ENCODE data around the gene CAMLG. TPM values are rescaled to one million over a fixed set of nuclear protein-coding genes. Genes with fewer than 3 reads are reported as not detected.

CAMLG gene
- total RNA-seq, 1 experiment from 2014 or later, result 19.5 TPM

DNA sequence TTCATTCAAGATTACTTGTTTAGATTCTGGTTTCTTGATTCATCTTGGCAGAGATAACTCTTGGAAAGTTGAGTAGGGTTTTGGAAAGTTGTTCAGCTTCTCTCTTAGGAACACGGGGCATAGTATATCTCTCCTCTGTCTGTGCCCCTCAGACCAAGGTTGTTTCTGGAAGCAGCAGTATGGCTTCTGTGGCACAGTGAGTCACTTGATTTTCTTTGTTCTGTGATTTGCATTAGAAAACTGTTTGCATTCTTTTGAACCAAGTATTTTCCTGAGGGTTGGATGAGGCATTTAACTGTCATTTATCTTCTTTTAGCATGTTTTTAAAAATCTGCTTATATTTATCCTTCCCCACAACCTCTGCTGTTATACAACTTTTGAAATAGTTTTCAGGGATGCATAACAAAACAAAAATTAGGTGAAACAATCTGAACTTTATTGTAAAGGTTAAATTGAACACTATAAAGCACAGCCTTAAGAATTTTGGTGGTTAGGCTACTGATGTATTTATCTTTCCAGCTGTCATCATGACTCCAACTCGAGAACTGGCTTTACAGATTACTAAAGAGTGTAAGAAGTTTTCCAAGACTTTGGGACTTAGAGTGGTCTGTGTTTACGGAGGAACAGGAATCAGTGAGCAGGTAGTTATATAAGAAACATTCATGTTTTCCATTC is 46.7 kb downstream of the CAMLG start:
- no peak overlapping the region for H3K4me2 ChIP-seq (ENCODE audit: low read length)
- H2AFZ ChIP-seq (ENCODE audit: low read length), result no peak overlapping the region
- no peak overlapping the region for H3K9ac ChIP-seq (ENCODE audit: low read length)
- H3K9me3 ChIP-seq (ENCODE audit: low read length), result no peaks in the 10 kb centered on the region
- BruUV-seq (replicated peaks), result no TSS peak
- H3K27ac ChIP-seq (ENCODE audit: low read length), result no peak overlapping the region
- DNase-seq (no peak), ATAC-seq (no peak)
- ChIA-PET CTCF (no interaction called here), POLR2A (ENCODE audit: unreplicated experiment) (interaction anchor here (0.6 kb wide), 1 partner anchor 59 kb away, joined by 3 read pairs; no protein-coding TSS in a partner anchor)
- H3K4me1 ChIP-seq (ENCODE audit: insufficient read depth, low read length), result no peaks in the 10 kb centered on the region
- H3K27me3 ChIP-seq (ENCODE audit: low read length), result no peaks in the 10 kb centered on the region
- H3F3A ChIP-seq (ENCODE audit: low read length, unreplicated experiment), result no peaks in the 10 kb centered on the region
- intact Hi-C loops (cut with micrococcal nuclease), result loop anchor here (2.0 to 5.0 kb wide), 2 partner anchors 66 to 117 kb away; no protein-coding TSS in a partner anchor
- no peak overlapping the region for H3K4me3 ChIP-seq (ENCODE audit: low read length)
- peaks cover 27% of the 10 kb centered on the region for H3K36me3 ChIP-seq (ENCODE audit: low read depth, low read length)
- H3K9me2 ChIP-seq (replicated peaks; ENCODE audit: low read length), result no peaks in the 10 kb centered on the region
- no peaks in the 10 kb centered on the region for H3K79me2 ChIP-seq (ENCODE audit: low read length)
- H4K20me1 ChIP-seq (ENCODE audit: low read length), result no peaks in the 10 kb centered on the region
- no peak for TF ChIP-seq EZH2 (IDR thresholded peaks at IDR 0.05; ENCODE audit: low read length, unreplicated experiment)

DNA sequence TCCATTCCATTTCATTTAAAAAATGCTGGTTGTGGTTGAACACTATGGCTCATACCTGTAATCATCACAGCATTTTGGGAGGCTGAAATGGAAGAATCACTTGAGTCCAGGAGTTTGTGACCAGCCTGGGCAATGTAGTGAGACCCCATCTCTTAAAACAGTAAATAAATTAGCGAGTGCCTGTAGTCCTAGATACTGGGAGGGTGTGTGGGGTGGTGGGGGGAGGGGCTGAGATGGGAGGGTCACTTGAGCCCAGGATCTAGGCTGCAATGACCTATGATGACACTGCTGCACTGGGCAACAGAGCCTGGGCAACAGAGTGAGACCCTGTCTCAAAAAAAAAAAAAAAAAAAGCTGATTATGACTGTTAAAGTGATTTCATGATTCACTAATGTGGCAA is 49.3 kb downstream of the CAMLG start:
- no peaks in the 10 kb centered on the region for H3K9me3 ChIP-seq (ENCODE audit: low read length)
- no peaks in the 10 kb centered on the region for H3K4me1 ChIP-seq (ENCODE audit: insufficient read depth, low read length)
- intact Hi-C loops (cut with micrococcal nuclease), result no loop called here
- no peak overlapping the region for H2AFZ ChIP-seq (ENCODE audit: low read length)
- H3K9me2 ChIP-seq (replicated peaks; ENCODE audit: low read length), result no peaks in the 10 kb centered on the region
- peaks cover 40% of the 10 kb centered on the region for H3K36me3 ChIP-seq (ENCODE audit: low read depth, low read length)
- H3K4me2 ChIP-seq (ENCODE audit: low read length), result no peak overlapping the region
- no peaks in the 10 kb centered on the region for H3K27me3 ChIP-seq (ENCODE audit: low read length)
- no peak overlapping the region for H3K4me3 ChIP-seq (ENCODE audit: low read length)
- H3K79me2 ChIP-seq (ENCODE audit: low read length), result no peaks in the 10 kb centered on the region
- no peak for TF ChIP-seq EZH2phosphoT487 (IDR thresholded peaks at IDR 0.05; ENCODE audit: borderline replicate concordance, low read length)
- TF ChIP-seq, protein P1, sequence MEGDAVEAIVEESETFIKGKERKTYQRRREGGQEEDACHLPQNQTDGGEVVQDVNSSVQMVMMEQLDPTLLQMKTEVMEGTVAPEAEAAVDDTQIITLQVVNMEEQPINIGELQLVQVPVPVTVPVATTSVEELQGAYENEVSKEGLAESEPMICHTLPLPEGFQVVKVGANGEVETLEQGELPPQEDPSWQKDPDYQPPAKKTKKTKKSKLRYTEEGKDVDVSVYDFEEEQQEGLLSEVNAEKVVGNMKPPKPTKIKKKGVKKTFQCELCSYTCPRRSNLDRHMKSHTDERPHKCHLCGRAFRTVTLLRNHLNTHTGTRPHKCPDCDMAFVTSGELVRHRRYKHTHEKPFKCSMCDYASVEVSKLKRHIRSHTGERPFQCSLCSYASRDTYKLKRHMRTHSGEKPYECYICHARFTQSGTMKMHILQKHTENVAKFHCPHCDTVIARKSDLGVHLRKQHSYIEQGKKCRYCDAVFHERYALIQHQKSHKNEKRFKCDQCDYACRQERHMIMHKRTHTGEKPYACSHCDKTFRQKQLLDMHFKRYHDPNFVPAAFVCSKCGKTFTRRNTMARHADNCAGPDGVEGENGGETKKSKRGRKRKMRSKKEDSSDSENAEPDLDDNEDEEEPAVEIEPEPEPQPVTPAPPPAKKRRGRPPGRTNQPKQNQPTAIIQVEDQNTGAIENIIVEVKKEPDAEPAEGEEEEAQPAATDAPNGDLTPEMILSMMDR (conservative IDR thresholded peaks at IDR 0.05; ENCODE audit: low read depth, low read length), result no peak
- no peak for TF ChIP-seq EZH2 (IDR thresholded peaks at IDR 0.05; ENCODE audit: low read length, unreplicated experiment)
- POLR2A ChIA-PET (ENCODE audit: unreplicated experiment), result no interaction called here
- H3F3A ChIP-seq (ENCODE audit: low read length, unreplicated experiment), result no peaks in the 10 kb centered on the region
- CTCF ChIA-PET, result no interaction called here
- no TSS peak for BruUV-seq (replicated peaks)
- ATAC-seq (no peak), DNase-seq (no peak)
- H4K20me1 ChIP-seq (ENCODE audit: low read length), result no peaks in the 10 kb centered on the region
- H3K9ac ChIP-seq (ENCODE audit: low read length), result no peak overlapping the region
- H3K27ac ChIP-seq (ENCODE audit: low read length), result no peak overlapping the region

DNA sequence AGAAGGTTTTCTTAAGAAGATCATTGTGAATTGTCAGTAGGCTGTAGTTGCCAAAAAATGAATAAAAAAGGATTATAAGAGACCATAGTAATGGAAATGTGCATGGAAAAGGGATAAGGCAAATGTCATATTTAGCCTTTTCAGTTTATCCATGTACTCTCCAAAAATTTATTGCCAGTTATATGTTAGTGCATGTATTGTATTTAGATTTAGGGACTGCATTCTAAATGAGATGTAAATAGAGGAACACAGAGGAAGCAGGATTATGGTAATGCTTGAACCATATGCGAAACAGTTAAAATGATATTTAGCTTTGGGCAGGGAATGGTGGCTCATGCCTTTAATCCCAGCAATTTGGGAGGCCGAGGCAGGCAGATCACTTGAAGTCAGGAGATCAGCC is 53.2 kb downstream of the CAMLG start:
- BruUV-seq (replicated peaks), result no TSS peak
- ChIA-PET CTCF (no interaction called here), POLR2A (ENCODE audit: unreplicated experiment) (interaction anchor here (0.7 kb wide), 1 partner anchor 157 kb away, joined by 3 read pairs; no protein-coding TSS in a partner anchor)
- H3K79me2 ChIP-seq (ENCODE audit: low read length), result no peaks in the 10 kb centered on the region
- H4K20me1 ChIP-seq (ENCODE audit: low read length), result no peaks in the 10 kb centered on the region
- no peak overlapping the region for H3K27ac ChIP-seq (ENCODE audit: low read length)
- ATAC-seq, result no peak
- intact Hi-C loops (cut with micrococcal nuclease), result no loop called here
- H3F3A ChIP-seq (ENCODE audit: low read length, unreplicated experiment), result no peaks in the 10 kb centered on the region
- H2AFZ ChIP-seq (ENCODE audit: low read length), result no peak overlapping the region
- TF ChIP-seq EZH2 (IDR thresholded peaks at IDR 0.05; ENCODE audit: low read length, unreplicated experiment) (no peak), EZH2phosphoT487 (IDR thresholded peaks at IDR 0.05; ENCODE audit: borderline replicate concordance, low read length) (no peak)
- TF ChIP-seq, protein P1 (conservative IDR thresholded peaks at IDR 0.05; ENCODE audit: low read depth, low read length), result no peak
- H3K4me1 ChIP-seq (ENCODE audit: insufficient read depth, low read length), result no peaks in the 10 kb centered on the region
- no peak for DNase-seq
- no peaks in the 10 kb centered on the region for H3K9me2 ChIP-seq (replicated peaks; ENCODE audit: low read length)
- H3K9me3 ChIP-seq (ENCODE audit: low read length), result no peaks in the 10 kb centered on the region
- no peak overlapping the region for H3K9ac ChIP-seq (ENCODE audit: low read length)
- H3K36me3 ChIP-seq (ENCODE audit: low read depth, low read length), result peaks cover 37% of the 10 kb centered on the region
- H3K4me2 ChIP-seq (ENCODE audit: low read length), result no peak overlapping the region
- no peak overlapping the region for H3K4me3 ChIP-seq (ENCODE audit: low read length)
- H3K27me3 ChIP-seq (ENCODE audit: low read length), result no peaks in the 10 kb centered on the region

All from PC-3 (cell line).